Measurements from ENCODE around the gene IGFBP2. TPM values are rescaled to one million over a fixed set of nuclear protein-coding genes. Genes with fewer than 3 reads are reported as not detected.

IGFBP2 gene
- total and polyA plus RNA-seq, 4 donors, result 88.8 to 1,119 (median 352) TPM

GRCh38 chr2:216603010-216603883 is 30.0 kb upstream of the IGFBP2 start:
- no peak for DNase-seq (ENCODE audit: low spot score)
- Histone ChIP-seq H3K4me1 (ENCODE audit: control insufficient read depth in 4 of 4, insufficient read depth in 4 of 4, low read length in 3 of 4) (no peaks in the 10 kb centered on the region), H3K4me3 (ENCODE audit: low read depth in 1 of 3, low read length in 3 of 3) (no peak overlapping the region), H3K9ac (ENCODE audit: low read depth in 1 of 2, low read length in 2 of 2) (no peak overlapping the region), H3K27me3 (ENCODE audit: control insufficient read depth in 4 of 4, insufficient read depth in 4 of 4, low read length in 3 of 4) (no peaks in the 10 kb centered on the region), H3K9me3 (ENCODE audit: control insufficient read depth in 4 of 4, low read length in 3 of 4) (no peaks in the 10 kb centered on the region), H3K27ac (ENCODE audit: low read depth in 1 of 2, low read length in 2 of 2) (no peak overlapping the region), H3K36me3 (ENCODE audit: control insufficient read depth in 4 of 4, insufficient read depth in 3 of 4, low read depth in 1 of 4, low read length in 3 of 4) (no peaks in the 10 kb centered on the region)
- 78% methylated on average over 9 of the region's 9 CpGs for WGBS
- TF ChIP-seq HNF4G (IDR thresholded peaks at IDR 0.05) (no peak), ATF3 (IDR thresholded peaks at IDR 0.05) (no peak)

- Histone ChIP-seq H3K4me1 (ENCODE audit: control insufficient read depth in 4 of 4, insufficient read depth in 4 of 4, low read length in 3 of 4) (no peaks in the 10 kb centered on the region), H3K36me3 (ENCODE audit: control insufficient read depth in 4 of 4, insufficient read depth in 3 of 4, low read depth in 1 of 4, low read length in 3 of 4) (no peaks in the 10 kb centered on the region), H3K4me3 (ENCODE audit: low read depth in 1 of 3, low read length in 3 of 3) (no peak overlapping the region), H3K9ac (ENCODE audit: low read depth in 1 of 2, low read length in 2 of 2) (no peak overlapping the region), H3K27me3 (ENCODE audit: control insufficient read depth in 4 of 4, insufficient read depth in 4 of 4, low read length in 3 of 4) (no peaks in the 10 kb centered on the region), H3K9me3 (ENCODE audit: control insufficient read depth in 4 of 4, low read length in 3 of 4) (no peaks in the 10 kb centered on the region), H3K27ac (ENCODE audit: low read depth in 1 of 2, low read length in 2 of 2) (no peak overlapping the region)
- TF ChIP-seq TAF1 (conservative IDR thresholded peaks at IDR 0.05) (no peak), FOXA2 (IDR thresholded peaks at IDR 0.05) (no peak), MAX (IDR thresholded peaks at IDR 0.05) (no peak), HNF4A (conservative IDR thresholded peaks at IDR 0.05) (no peak), ATF3 (IDR thresholded peaks at IDR 0.05) (no peak), RAD21 (IDR thresholded peaks at IDR 0.05) (no peak), FOXA1 (IDR thresholded peaks at IDR 0.05) (no peak), GABPA (IDR thresholded peaks at IDR 0.05 in 1 of 2, conservative IDR thresholded peaks at IDR 0.05 in 1 of 2) (no peak), EGR1 (IDR thresholded peaks at IDR 0.05; ENCODE audit: low read depth in 2 of 2) (no peak), ZBTB33 (IDR thresholded peaks at IDR 0.05) (no peak), REST (IDR thresholded peaks at IDR 0.05) (no peak), NR2F2 (IDR thresholded peaks at IDR 0.05) (no peak), JUND (IDR thresholded peaks at IDR 0.05) (no peak), SP1 (IDR thresholded peaks at IDR 0.05) (no peak)
- no peak for DNase-seq (ENCODE audit: low spot score)
- 83% methylated on average over 3 of the region's 3 CpGs for WGBS
Measured at GRCh38 chr2:216603884-216604245, 29.4 kb upstream of the IGFBP2 start.
